NT2/D1 (cell line): ENCODE data around the gene TLK1.

Source experiments
- DNase-seq: peaks from one replicate; pipeline ENCODE4 v3.0.0-alpha.2; 2011; ENCODE audit warnings: low read depth, low spot score
- H3K27me3 ChIP-seq: 2 replicates; pipeline ENCODE4 v1.6.0; 2011; ENCODE audit warnings: mild to moderate bottlenecking; ENCODE audit not compliant: insufficient read length, insufficient read depth
- H3K36me3 ChIP-seq: 2 replicates; pipeline ENCODE4 v1.6.1; 2011; ENCODE audit warnings: mild to moderate bottlenecking, low read length, mixed read lengths; ENCODE audit not compliant: insufficient read depth, insufficient read length
- H3K4me1 ChIP-seq: 2 replicates; pipeline ENCODE4 v1.5.1; 2011; ENCODE audit not compliant: insufficient read depth, insufficient read length
- H3K4me3 ChIP-seq: 2 replicates; pipeline ENCODE4 v1.5.1; 2011; ENCODE audit warnings: low read depth; ENCODE audit not compliant: insufficient read length
- H3K9ac ChIP-seq: 2 replicates; pipeline ENCODE4 v1.6.0; 2011; ENCODE audit warnings: low read depth; ENCODE audit not compliant: insufficient read length
- H3K9me3 ChIP-seq: 2 replicates; pipeline ENCODE4 v1.5.1; 2011; ENCODE audit warnings: mild to moderate bottlenecking, low read length; ENCODE audit not compliant: insufficient read depth
- SUZ12 ChIP-seq: IDR thresholded peaks from 2 replicates; pipeline ENCODE4 v1.6.1; 2011; ENCODE audit not compliant: insufficient read length, insufficient read depth; ENCODE audit errors: extremely low read depth
- YY1 ChIP-seq: IDR thresholded peaks from 2 replicates; pipeline ENCODE4 v1.6.1; 2011; ENCODE audit not compliant: insufficient read length, insufficient read depth
- ZNF274 ChIP-seq: IDR thresholded peaks from 2 replicates; pipeline ENCODE4 v1.6.1; 2011; ENCODE audit warnings: mild to moderate bottlenecking, low read depth, low read length

The TLK1 gene

GRCh38 chr2:171034315-171034714, 126.4 kb downstream of the TLK1 start:
- no peak for TF ChIP-seq YY1
- TF ChIP-seq ZNF274, result no peak
- TF ChIP-seq SUZ12, result no peak
- H3K9ac ChIP-seq, result no peak overlapping the region
- peaks cover 4% of the 10 kb centered on the region; the same call in 1 of the 2 replicates for H3K9me3 ChIP-seq
- H3K4me1 ChIP-seq, result no peaks in the 10 kb centered on the region
- no peak overlapping the region for H3K4me3 ChIP-seq
- DNase-seq, result no peak
- H3K27me3 ChIP-seq, result no peaks in the 10 kb centered on the region
- peaks cover 58% of the 10 kb centered on the region for H3K36me3 ChIP-seq

GRCh38 chr2:171025214-171025613, 135.5 kb downstream of the TLK1 start:
- Histone ChIP-seq H3K27me3 (no peaks in the 10 kb centered on the region), H3K36me3 (peaks cover 31% of the 10 kb centered on the region), H3K9me3 (no peaks in the 10 kb centered on the region), H3K9ac (no peak overlapping the region), H3K4me3 (no peak overlapping the region), H3K4me1 (no peaks in the 10 kb centered on the region)
- TF ChIP-seq ZNF274 (no peak), YY1 (no peak), SUZ12 (no peak)
- DNase-seq, result no peak

- TF ChIP-seq ZNF274 (no peak), YY1 (no peak), SUZ12 (no peak)
- Histone ChIP-seq H3K36me3 (peaks cover 21% of the 10 kb centered on the region), H3K4me1 (no peaks in the 10 kb centered on the region), H3K9ac (no peak overlapping the region), H3K9me3 (no peaks in the 10 kb centered on the region), H3K27me3 (no peaks in the 10 kb centered on the region), H3K4me3 (no peak overlapping the region)
- no peak for DNase-seq
Measured at GRCh38 chr2:171018522-171018921, 142.2 kb downstream of the TLK1 start.

DNA sequence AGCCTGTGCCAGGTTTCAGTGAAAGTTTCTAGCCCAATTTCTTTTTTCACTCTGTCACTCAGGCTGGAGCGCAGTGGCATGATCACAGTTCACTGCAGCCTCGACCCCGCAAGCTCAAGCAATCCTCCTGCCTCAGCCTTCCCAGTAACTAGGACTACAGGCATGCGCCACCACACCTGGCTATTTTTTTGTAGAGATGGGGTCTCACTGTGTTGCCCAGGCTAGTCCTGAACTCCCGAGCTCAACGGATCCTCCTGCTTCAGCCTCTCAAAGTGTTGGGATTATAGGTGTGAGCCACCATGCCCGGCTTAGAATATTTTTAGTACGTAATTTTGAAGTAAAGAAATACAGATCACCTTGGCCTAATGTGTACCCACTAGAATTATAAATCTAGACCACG, 144.6 kb downstream of the TLK1 start:
- Histone ChIP-seq H3K36me3 (peaks cover 22% of the 10 kb centered on the region), H3K4me1 (no peaks in the 10 kb centered on the region), H3K9ac (no peak overlapping the region), H3K9me3 (no peaks in the 10 kb centered on the region), H3K4me3 (no peak overlapping the region), H3K27me3 (no peaks in the 10 kb centered on the region)
- no peak for DNase-seq
- TF ChIP-seq YY1, result no peak

DNA sequence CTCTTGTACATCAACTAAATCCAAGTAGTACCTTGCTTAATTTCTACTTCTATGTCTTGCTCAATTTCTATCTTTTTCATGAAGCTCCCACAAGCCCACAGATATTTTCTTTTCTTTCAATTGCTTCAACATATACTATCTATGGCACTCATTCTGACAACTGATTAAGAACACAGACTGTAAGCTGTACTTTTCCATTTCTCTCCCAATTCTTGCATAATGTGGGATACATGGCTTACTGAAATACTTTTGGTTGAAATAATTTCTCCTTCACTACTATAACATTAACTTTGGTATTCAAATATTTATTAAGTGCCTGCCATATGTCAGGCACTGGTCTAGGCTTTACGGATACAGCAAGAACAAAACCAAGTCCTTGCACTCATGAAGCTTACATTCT, 146.8 kb downstream of the TLK1 start:
- Histone ChIP-seq H3K9ac (no peak overlapping the region), H3K4me3 (no peak overlapping the region), H3K36me3 (peaks cover 42% of the 10 kb centered on the region), H3K27me3 (no peaks in the 10 kb centered on the region), H3K9me3 (no peaks in the 10 kb centered on the region), H3K4me1 (no peaks in the 10 kb centered on the region)
- no peak for DNase-seq
- no peak for TF ChIP-seq ZNF274
- no peak for TF ChIP-seq YY1
- no peak for TF ChIP-seq SUZ12

GRCh38 chr2:171009386-171009785, 151.3 kb downstream of the TLK1 start:
- H3K4me1 ChIP-seq, result no peaks in the 10 kb centered on the region
- TF ChIP-seq ZNF274 (no peak), YY1 (no peak), SUZ12 (no peak)
- H3K9me3 ChIP-seq, result no peaks in the 10 kb centered on the region
- H3K9ac ChIP-seq, result no peak overlapping the region
- H3K4me3 ChIP-seq, result no peak overlapping the region
- H3K27me3 ChIP-seq, result no peaks in the 10 kb centered on the region
- peaks cover 74% of the 10 kb centered on the region for H3K36me3 ChIP-seq
- no peak for DNase-seq

- H3K9ac ChIP-seq, result no peak overlapping the region
- H3K27me3 ChIP-seq, result no peaks in the 10 kb centered on the region
- TF ChIP-seq ZNF274 (no peak), YY1 (no peak), SUZ12 (no peak)
- no peaks in the 10 kb centered on the region for H3K4me1 ChIP-seq
- no peaks in the 10 kb centered on the region for H3K9me3 ChIP-seq
- no peak for DNase-seq
- H3K36me3 ChIP-seq, result peaks cover 74% of the 10 kb centered on the region
- H3K4me3 ChIP-seq, result no peak overlapping the region
Measured at GRCh38 chr2:171008550-171009205, 152.0 kb downstream of the TLK1 start.
